Measurements from ENCODE around the gene ANAPC2.
A peak's percentile ranks its signal among the peaks of the same experiment; 100 is the strongest.

ANAPC2 gene

GRCh38 chr9:137191691-137192447, 3.5 kb upstream of the ANAPC2 start:
- DNase-seq, result no peak

- DNase-seq, result no peak
Observed at GRCh38 chr9:137191245-137191644, 2.9 kb upstream of the ANAPC2 start.

- no peak for DNase-seq
Observed at GRCh38 chr9:137190315-137190856, 2.0 kb upstream of the ANAPC2 start.

- no peak for DNase-seq
Observed at GRCh38 chr9:137189297-137190295, 1.2 kb upstream of the ANAPC2 start.

GRCh38 chr9:137188086-137188489, 272 bp downstream of the ANAPC2 start:
- no peak for DNase-seq

GRCh38 chr9:137187386-137187785, 974 bp downstream of the ANAPC2 start:
- no peak for DNase-seq

GRCh38 chr9:137186385-137186784, 2.0 kb downstream of the ANAPC2 start:
- DNase-seq, result no peak

GRCh38 chr9:137185921-137186320, 2.4 kb downstream of the ANAPC2 start:
- DNase-seq, result no peak

- no peak for DNase-seq
Observed at GRCh38 chr9:137184881-137185660, 3.3 kb downstream of the ANAPC2 start.

- no peak for DNase-seq
Observed at GRCh38 chr9:137183980-137184595, 4.3 kb downstream of the ANAPC2 start.

GRCh38 chr9:137182836-137183235, 5.5 kb downstream of the ANAPC2 start:
- DNase-seq, result no peak

GRCh38 chr9:137181680-137182079, 6.7 kb downstream of the ANAPC2 start:
- no peak for DNase-seq

- DNase-seq, result no peak
Observed at GRCh38 chr9:137180491-137180890, 7.9 kb downstream of the ANAPC2 start.

GRCh38 chr9:137179761-137180160, 8.6 kb downstream of the ANAPC2 start:
- DNase-seq, result no peak

- DNase-seq, result no peak
Observed at GRCh38 chr9:137178939-137179630, 9.3 kb downstream of the ANAPC2 start.

GRCh38 chr9:137178201-137178938, 10.0 kb downstream of the ANAPC2 start:
- DNase-seq, result no peak

- peak; percentile 22 to 33 for DNase-seq
Observed at GRCh38 chr9:137176302-137177182, 11.8 kb downstream of the ANAPC2 start.

- no peak for DNase-seq
Observed at GRCh38 chr9:137175345-137175961, 12.9 kb downstream of the ANAPC2 start.

- DNase-seq, result no peak
Observed at GRCh38 chr9:137174722-137175293, 13.6 kb downstream of the ANAPC2 start.
